Raji (cell line): ENCODE measurements around the gene IL1B.

Source experiments
- POLR2A ChIP-seq: IDR thresholded peaks from 2 replicates; pipeline ENCODE4 v1.6.1; 2011; ENCODE audit warnings: low read depth, low read length, control low read depth; ENCODE audit not compliant: insufficient read depth

Gene IL1B

DNA sequence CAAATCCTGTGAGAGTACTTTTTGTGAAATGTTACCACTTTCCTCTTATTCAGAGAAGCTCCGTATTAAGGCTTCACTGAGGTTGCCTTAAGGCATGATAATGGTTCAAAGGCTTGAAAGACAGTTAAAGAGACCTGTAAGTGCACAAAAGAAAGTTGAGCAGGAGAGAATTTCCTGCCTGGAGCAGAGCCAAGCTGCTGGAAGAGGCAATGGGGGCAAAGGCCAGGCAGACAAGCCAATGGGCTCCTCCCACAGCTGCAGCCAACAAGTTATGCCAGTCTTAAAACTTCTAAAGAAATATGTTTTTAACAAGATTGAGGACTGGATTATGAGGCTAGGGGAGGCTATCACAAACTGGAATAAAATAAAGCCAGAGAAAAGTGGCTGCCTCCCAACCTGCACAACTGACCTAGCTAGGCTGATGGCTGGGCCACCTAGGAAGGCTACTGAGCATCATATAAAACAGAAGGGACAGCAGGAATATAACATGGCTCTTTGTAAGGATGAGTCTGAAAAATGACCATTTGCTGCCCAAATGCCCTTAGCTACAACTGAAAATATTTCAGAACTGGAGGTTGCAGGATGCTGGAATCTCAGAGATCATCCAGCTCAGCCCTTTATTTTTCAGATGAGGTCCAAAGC, 2.1 kb downstream of the IL1B start:
- no peak for TF ChIP-seq POLR2A

- TF ChIP-seq POLR2A, result no peak
These were observed 2.6 kb downstream of the IL1B start for GRCh38 chr2:112833976-112834375.

DNA sequence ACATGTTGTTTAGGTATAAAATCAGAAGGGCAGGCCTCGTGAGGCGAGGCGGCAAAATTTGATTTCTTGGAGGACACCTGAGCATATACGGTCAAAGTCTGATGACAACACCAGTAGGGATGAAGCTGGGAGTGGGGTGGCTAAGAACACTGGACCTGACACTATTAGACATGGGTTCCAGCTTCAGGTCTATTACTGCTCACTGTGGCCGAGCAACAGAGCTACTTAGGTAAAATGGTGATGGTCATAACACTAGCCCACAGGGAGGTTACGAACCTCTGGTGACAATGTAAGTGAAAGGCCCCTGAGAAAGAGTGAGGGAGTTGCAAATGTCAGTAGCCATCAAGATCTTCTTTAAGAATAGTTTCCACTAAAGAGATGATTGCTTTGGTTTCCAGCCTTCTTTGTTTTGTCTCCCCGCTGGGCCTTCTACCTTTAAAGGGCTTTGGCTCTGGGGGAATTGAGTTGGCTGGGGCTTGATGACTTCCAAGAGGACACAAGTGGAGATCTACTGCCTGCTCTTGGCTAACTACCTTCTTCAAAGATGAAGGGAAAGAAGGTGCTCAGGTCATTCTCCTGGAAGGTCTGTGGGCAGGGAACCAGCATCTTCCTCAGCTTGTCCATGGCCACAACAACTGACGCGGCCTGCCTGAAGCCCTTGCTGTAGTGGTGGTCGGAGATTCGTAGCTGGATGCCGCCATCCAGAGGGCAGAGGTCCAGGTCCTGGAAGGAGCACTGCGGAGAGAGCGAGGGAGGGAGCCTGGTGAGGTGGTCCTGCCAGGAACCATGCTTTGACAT, 3.5 kb downstream of the IL1B start:
- TF ChIP-seq POLR2A, result no peak

DNA sequence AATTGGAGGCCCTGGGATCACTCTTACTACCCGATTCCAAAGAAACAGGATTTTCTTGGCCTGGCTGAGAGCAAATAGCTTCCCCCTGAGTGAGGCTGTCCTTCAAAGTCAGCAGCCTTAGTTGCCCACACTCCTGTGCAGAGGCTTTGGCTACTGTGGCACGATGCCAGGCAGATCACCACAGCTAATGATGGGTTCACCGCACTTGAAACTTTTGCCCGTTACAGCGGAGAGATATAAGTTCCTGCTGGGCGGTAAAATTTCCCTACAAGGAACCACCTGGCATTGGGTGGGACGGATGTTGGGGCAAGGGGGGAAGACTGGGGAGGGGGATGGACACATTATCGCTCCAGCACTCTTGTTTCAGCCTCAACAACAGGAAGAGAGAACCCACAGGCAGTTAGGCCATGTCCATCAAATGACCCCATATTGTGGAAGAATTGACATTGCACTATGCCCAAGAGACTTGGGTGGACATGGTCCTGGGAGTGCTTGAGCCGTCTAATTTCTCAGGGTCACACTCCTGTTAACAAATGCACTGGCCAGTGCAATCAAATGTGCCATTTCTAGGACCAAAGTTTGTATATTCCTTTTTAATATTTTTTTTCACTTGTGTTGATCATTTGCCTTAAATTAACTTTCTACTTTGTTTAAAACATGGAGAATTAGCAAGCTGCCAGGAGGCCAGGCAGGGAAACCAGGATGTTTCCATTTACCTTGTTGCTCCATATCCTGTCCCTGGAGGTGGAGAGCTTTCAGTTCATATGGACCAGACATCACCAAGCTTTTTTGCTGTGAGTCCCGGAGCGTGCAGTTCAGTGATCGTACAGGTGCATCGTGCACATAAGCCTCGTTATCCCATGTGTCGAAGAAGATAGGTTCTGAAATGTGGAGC, 4.4 kb downstream of the IL1B start:
- TF ChIP-seq POLR2A, result no peak

DNA sequence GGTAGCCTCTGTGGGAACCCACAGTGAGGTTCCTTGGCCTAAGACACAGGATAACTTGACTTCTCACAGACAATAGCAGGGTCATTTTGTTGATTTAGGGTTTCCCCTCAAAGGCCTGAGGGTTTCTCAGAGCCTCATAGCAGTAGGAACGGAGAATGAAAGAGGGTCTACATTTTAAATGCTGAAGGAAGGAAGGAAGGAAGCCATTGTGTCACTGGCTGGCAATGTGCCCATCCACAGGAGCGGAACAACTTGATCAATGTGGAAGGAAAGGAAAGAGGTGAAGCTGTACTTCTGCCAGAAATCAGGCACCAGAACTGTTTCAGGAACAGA, 5.1 kb downstream of the IL1B start:
- no peak for TF ChIP-seq POLR2A

- TF ChIP-seq POLR2A, result no peak
These were observed 5.7 kb downstream of the IL1B start for GRCh38 chr2:112830682-112831512.

DNA sequence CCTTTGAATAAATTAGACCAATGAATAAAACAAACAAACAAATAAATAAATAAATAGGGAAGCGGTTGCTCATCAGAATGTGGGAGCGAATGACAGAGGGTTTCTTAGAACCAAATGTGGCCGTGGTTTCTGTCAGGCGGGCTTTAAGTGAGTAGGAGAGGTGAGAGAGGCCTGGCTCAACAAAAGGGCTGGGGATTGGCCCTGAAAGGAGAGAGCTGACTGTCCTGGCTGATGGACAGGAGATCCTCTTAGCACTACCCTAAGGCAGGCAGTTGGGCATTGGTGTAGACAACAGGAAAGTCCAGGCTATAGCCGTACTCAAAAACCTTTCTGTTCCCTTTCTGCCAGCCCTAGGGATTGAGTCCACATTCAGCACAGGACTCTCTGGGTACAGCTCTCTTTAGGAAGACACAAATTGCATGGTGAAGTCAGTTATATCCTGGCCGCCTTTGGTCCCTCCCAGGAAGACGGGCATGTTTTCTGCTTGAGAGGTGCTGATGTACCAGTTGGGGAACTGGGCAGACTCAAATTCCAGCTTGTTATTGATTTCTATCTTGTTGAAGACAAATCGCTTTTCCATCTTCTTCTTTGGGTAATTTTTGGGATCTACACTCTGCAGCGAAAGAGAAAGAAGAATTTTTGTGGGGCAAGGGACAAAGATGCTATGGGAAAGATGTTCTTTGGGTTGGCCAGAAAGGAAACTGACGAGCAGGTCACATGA, 6.5 kb downstream of the IL1B start:
- no peak for TF ChIP-seq POLR2A

GRCh38 chr2:112829101-112829960, 7.2 kb downstream of the IL1B start:
- no peak for TF ChIP-seq POLR2A

- no peak for TF ChIP-seq POLR2A
These were observed 8.3 kb downstream of the IL1B start for GRCh38 chr2:112828251-112828691.

- TF ChIP-seq POLR2A, result no peak
These were observed 8.9 kb downstream of the IL1B start for GRCh38 chr2:112827604-112828185.

- TF ChIP-seq POLR2A, result no peak
These were observed 9.6 kb downstream of the IL1B start for GRCh38 chr2:112827009-112827408.

DNA sequence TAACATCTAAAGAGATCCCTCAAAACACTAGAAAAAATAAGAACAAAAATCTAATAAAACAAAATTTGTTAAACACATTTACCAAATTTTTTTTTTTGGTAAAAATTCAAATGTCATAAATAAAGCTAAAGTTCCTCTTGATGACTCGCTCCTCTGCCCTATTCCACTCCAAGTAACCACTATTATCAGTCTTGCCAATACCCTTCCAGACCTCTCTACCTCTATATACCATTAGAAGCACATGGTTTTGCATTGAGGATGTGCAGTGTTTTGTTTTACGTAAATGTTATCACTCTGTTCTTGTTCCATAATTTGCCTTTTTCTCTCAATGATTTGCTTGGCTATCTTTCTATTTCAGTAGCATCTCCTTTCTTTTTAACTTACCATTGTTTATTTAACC, 10.9 kb downstream of the IL1B start:
- no peak for TF ChIP-seq POLR2A

DNA sequence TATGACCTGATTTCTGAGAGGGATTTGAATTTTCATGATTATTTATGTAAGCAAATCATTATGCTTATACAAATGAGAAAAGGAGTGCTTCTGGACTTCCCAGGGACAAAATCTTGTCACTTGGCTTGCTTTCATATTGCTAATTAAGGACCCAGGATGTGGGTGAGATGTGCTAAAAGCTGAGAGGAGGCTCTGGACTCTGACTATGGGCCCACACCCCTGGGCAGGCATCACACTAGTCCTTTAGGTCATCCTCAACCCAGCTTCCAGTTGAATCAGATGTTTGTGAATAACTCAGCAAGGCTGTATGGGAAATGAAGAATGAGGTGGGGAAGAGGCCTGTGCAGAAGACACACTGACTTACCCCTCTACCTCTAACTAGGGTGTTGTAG, 11.9 kb downstream of the IL1B start:
- TF ChIP-seq POLR2A, result no peak
